Left kidney (tissue), 2 donors: ENCODE data around the gene APRT. TPM values are rescaled to one million over a fixed set of nuclear protein-coding genes. Genes with fewer than 3 reads are reported as not detected.

Experiments
- DNase-seq: peaks from one replicate; pipeline ENCODE4 v3.0.0-alpha.2; 2013
- polyA plus RNA-seq: library from polyadenylated mRNA; unstranded; fragments of 120-200 nt; gene quantifications from one replicate; pipeline ENCODE4 v1.2.1, GENCODE V29; 2013; ENCODE audit not compliant: insufficient read length

Gene APRT
- polyA plus RNA-seq, 1 donor, result 72.3 TPM

- DNase-seq, result no peak
Measured at GRCh38 chr16:88844419-88845036, 32.8 kb upstream of the APRT start.

- no peak for DNase-seq
Measured at GRCh38 chr16:88843256-88843655, 31.5 kb upstream of the APRT start.

- DNase-seq, result no peak
Measured at GRCh38 chr16:88842806-88843205, 31.1 kb upstream of the APRT start.

- DNase-seq, result no peak
Measured at GRCh38 chr16:88842308-88842756, 30.6 kb upstream of the APRT start.

- no peak for DNase-seq
Measured at GRCh38 chr16:88841521-88842307, 30.0 kb upstream of the APRT start.

- DNase-seq, result no peak
Measured at GRCh38 chr16:88840600-88841215, 29.0 kb upstream of the APRT start.

GRCh38 chr16:88839745-88840599, 28.2 kb upstream of the APRT start:
- DNase-seq, result no peak

- DNase-seq, result no peak
Measured at GRCh38 chr16:88839026-88839529, 27.4 kb upstream of the APRT start.

GRCh38 chr16:88838566-88838965, 26.8 kb upstream of the APRT start:
- DNase-seq, result no peak

GRCh38 chr16:88837806-88838205, 26.1 kb upstream of the APRT start:
- DNase-seq, result no peak

GRCh38 chr16:88836791-88837190, 25.1 kb upstream of the APRT start:
- DNase-seq, result no peak

- no peak for DNase-seq
Measured at GRCh38 chr16:88835818-88836217, 24.1 kb upstream of the APRT start.

- DNase-seq, result no peak
Measured at GRCh38 chr16:88835383-88835782, 23.7 kb upstream of the APRT start.

- DNase-seq, result no peak
Measured at GRCh38 chr16:88834670-88835069, 22.9 kb upstream of the APRT start.

- DNase-seq, result no peak
Measured at GRCh38 chr16:88833086-88833485, 21.4 kb upstream of the APRT start.

- DNase-seq, result no peak
Measured at GRCh38 chr16:88831838-88832237, 20.1 kb upstream of the APRT start.

- no peak for DNase-seq
Measured at GRCh38 chr16:88830783-88831182, 19.1 kb upstream of the APRT start.

- DNase-seq, result peak; percentile 53
Measured at GRCh38 chr16:88830258-88830657, 18.5 kb upstream of the APRT start.

GRCh38 chr16:88828711-88829110, 17.0 kb upstream of the APRT start:
- DNase-seq, result no peak

- no peak for DNase-seq
Measured at GRCh38 chr16:88827727-88828126, 16.0 kb upstream of the APRT start.

- no peak for DNase-seq
Measured at GRCh38 chr16:88826070-88826840, 14.5 kb upstream of the APRT start.
